Activated CD4-positive, alpha-beta memory T cell treated with anti-CD3 and anti-CD28 coated beads, Interleukin-2, amount 10 ng/mL, durations not matched to agents 7 days and 5 days (primary cell): ENCODE data around the gene GGTLC3. TPM values are rescaled to one million over a fixed set of nuclear protein-coding genes. Genes with fewer than 3 reads are reported as not detected.
"Not testable (repeated sequence)": the region's sequence is repeated elsewhere in the genome, so short reads cannot be mapped to it uniquely, and the experiment has no call there.

Experiments
- CTCF ChIA-PET: fragments of 350-600 bp; sonication (Branson Sonifier 250); formaldehyde crosslinking; loops from one replicate; lab custom pipeline; 2021; ENCODE audit warnings: antibody characterized with exemption, inconsistent platforms; lab: Charles Lee
- POLR2A ChIA-PET: fragments of 350-600 bp; sonication (Branson Sonifier 250); formaldehyde crosslinking; loops from one replicate; lab custom pipeline; 2021; ENCODE audit warnings: antibody characterized with exemption; lab: Charles Lee
- DNase-seq: peaks from one replicate; pipeline ENCODE4 v3.0.0-alpha.2; 2020
- H3K27ac Mint-ChIP-seq: one replicate; pipeline ENCODE4 v1.8.0; 2021; ENCODE audit warnings: mild to moderate bottlenecking, mixed read lengths
- H3K27me3 Mint-ChIP-seq: one replicate; pipeline ENCODE4 v1.8.0; 2021; ENCODE audit warnings: mixed read lengths
- H3K36me3 Mint-ChIP-seq: one replicate; pipeline ENCODE4 v1.8.0; 2021; ENCODE audit warnings: low read depth, mixed read lengths
- H3K4me1 Mint-ChIP-seq: one replicate; pipeline ENCODE4 v1.8.0; 2021; ENCODE audit warnings: mixed read lengths
- H3K4me3 Mint-ChIP-seq: one replicate; pipeline ENCODE4 v1.8.0; 2021; ENCODE audit warnings: mild to moderate bottlenecking, mixed read lengths
- H3K9me3 Mint-ChIP-seq: one replicate; pipeline ENCODE4 v1.8.0; 2021; ENCODE audit warnings: mixed read lengths
- total RNA-seq, 2 experiments: library from RNA; stranded (reverse); gene quantifications; one replicate each; pipeline ENCODE4 v1.2.3, GENCODE V29; 2021

Gene GGTLC3
- not detected for total RNA-seq

- CTCF ChIA-PET, POLR2A ChIA-PET, H3K36me3 Mint-ChIP-seq, H3K9me3 Mint-ChIP-seq, H3K4me3 Mint-ChIP-seq, H3K4me1 Mint-ChIP-seq, DNase-seq, H3K27ac Mint-ChIP-seq, H3K27me3 Mint-ChIP-seq: not testable (repeated sequence)
These were observed at the start of gene GGTLC3 for GRCh38 chr22:18518061-18518460. TSS of gene GGTLC3 (minus strand) at chr22:18518161. CDS start at chr22:18517897, 264 bp downstream.

GRCh38 chr22:18560099-18560974 is 42.4 kb upstream of the GGTLC3 start:
- H3K27me3 Mint-ChIP-seq, POLR2A ChIA-PET, H3K4me3 Mint-ChIP-seq, H3K9me3 Mint-ChIP-seq, H3K36me3 Mint-ChIP-seq, H3K27ac Mint-ChIP-seq, H3K4me1 Mint-ChIP-seq, CTCF ChIA-PET, DNase-seq: not testable (repeated sequence)

- CTCF ChIA-PET, H3K9me3 Mint-ChIP-seq, DNase-seq, H3K27ac Mint-ChIP-seq, H3K27me3 Mint-ChIP-seq, H3K36me3 Mint-ChIP-seq, H3K4me3 Mint-ChIP-seq, POLR2A ChIA-PET, H3K4me1 Mint-ChIP-seq: not testable (repeated sequence)
These were observed 41.0 kb upstream of the GGTLC3 start for GRCh38 chr22:18558939-18559338.

- H3K4me3 Mint-ChIP-seq, H3K4me1 Mint-ChIP-seq, H3K36me3 Mint-ChIP-seq, POLR2A ChIA-PET, H3K9me3 Mint-ChIP-seq, CTCF ChIA-PET, H3K27ac Mint-ChIP-seq, H3K27me3 Mint-ChIP-seq, DNase-seq: not testable (repeated sequence)
These were observed 40.6 kb upstream of the GGTLC3 start for GRCh38 chr22:18558516-18558915.

DNA sequence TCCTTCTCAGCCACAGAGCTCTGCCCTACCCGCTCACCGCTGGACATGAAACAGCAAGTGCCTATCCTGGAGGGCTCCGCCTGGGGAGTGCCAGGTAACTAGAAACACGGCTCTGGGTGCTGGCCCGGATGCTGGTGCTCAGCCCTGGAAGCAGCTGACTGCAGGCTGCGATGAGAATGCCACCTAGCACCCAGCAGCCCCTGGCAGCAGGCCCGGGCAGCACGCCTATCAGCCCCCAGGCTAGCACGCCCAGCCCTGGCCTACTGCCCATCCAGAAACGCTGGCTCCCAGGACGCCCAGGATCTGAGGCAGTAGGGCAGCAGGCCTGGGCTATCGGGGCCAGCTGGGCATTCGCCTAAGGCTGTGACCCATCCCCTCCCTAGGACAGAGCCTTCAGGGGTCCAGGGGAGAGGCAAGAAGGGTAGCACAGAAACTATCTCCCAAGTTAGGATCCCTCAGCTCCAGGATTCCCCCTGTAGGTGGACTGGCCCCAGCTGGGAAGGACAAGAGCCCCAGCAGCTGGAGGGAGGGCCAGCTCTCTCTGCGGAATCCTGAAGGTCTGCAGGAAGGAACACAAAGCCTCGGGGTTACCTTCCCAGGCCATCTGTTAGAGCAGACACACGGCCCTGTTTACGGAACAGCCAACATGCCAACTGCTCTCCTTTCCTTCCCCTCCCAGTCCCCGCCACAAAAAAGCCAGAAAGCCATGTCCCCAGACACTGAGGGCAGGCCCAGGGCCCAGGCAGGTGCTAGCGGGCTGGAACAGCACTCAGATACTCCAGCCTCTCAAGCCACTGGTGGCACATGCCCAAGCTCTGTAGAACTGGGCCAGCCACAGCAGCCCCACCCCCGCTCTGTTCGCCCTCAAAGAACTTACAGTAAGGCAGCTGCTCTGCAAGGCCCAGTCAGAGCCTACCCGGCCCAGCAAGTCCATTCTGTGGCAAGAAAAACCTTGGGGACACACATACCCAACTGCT is 36.6 kb upstream of the GGTLC3 start:
- not testable (repeated sequence) for H3K4me1 Mint-ChIP-seq

DNA sequence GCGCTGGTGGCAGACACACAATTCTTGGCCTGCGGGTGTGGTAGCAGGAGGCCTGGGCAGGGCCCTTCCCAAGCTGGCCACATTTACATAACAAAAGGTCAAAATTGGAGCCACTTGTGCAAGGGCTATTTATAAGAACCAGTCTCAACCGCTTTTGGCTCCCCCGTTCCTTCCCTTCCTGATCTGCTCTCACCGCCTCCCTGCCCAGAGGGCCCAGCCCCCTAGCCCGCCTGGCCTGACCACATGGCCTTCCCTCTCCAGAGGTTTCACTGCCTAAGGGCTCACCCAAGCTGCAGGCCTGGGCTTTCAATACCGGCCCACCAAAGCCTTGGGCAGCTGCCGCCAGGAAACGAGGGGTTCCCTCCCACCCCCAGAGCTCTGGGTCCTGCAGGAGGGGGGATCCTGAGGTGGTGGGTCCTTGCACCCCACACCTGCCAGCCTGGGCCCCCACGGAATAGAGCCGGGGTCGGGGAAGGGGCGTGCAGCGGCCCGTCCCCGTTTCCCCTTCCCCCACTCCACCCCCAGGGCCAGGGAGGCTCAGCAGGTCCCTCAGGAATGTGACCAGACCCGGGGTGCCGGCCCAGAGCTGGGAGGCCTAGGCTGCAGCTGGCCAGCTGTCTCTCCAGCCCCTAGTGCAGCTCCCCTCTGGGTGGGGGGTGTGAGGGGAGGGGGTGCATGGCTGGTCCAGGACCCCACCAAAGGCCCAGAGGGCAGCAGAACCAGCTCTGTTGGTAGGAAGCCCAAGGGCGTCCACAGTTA is 35.1 kb upstream of the GGTLC3 start:
- H3K4me3 Mint-ChIP-seq, H3K9me3 Mint-ChIP-seq, CTCF ChIA-PET, H3K27me3 Mint-ChIP-seq, H3K27ac Mint-ChIP-seq, DNase-seq, H3K4me1 Mint-ChIP-seq, POLR2A ChIA-PET, H3K36me3 Mint-ChIP-seq: not testable (repeated sequence)

More for the DNA sequence above, 36.6 kb upstream of the GGTLC3 start:
- H3K9me3 Mint-ChIP-seq, H3K27me3 Mint-ChIP-seq, H3K4me3 Mint-ChIP-seq, POLR2A ChIA-PET, H3K36me3 Mint-ChIP-seq, CTCF ChIA-PET, H3K27ac Mint-ChIP-seq, DNase-seq: not testable (repeated sequence)

GRCh38 chr22:18551046-18551445 is 33.1 kb upstream of the GGTLC3 start:
- POLR2A ChIA-PET, H3K4me3 Mint-ChIP-seq, H3K4me1 Mint-ChIP-seq, CTCF ChIA-PET, H3K27me3 Mint-ChIP-seq, H3K36me3 Mint-ChIP-seq, DNase-seq, H3K9me3 Mint-ChIP-seq, H3K27ac Mint-ChIP-seq: not testable (repeated sequence)

- H3K36me3 Mint-ChIP-seq, POLR2A ChIA-PET, H3K27ac Mint-ChIP-seq, H3K4me3 Mint-ChIP-seq, H3K4me1 Mint-ChIP-seq, CTCF ChIA-PET, H3K9me3 Mint-ChIP-seq, H3K27me3 Mint-ChIP-seq, DNase-seq: not testable (repeated sequence)
These were observed 31.7 kb upstream of the GGTLC3 start for GRCh38 chr22:18549458-18550179.

DNA sequence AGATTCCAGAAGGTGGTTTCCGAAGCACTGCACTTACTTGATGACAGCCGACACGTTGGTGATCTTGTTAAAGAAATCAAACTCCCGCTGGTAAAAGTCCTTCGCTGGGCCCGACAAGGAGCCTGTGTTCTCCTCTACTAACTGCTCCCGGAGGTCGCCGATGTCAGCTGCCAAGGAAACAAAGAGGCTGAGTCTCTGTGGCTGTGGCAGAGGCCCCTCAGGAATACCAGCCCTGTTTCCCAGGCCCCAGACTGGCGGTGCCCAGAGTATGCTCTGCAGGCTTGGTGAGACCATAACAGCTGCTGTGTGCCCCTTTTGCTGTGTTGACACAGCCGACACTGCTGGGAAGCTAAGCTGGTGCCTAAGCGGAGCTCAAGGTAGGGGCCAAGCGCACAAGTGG is 26.7 kb upstream of the GGTLC3 start:
- H3K4me1 Mint-ChIP-seq, H3K4me3 Mint-ChIP-seq, CTCF ChIA-PET, H3K36me3 Mint-ChIP-seq, POLR2A ChIA-PET, H3K27me3 Mint-ChIP-seq, H3K9me3 Mint-ChIP-seq, H3K27ac Mint-ChIP-seq, DNase-seq: not testable (repeated sequence)

GRCh38 chr22:18543400-18543799 is 25.4 kb upstream of the GGTLC3 start:
- H3K4me1 Mint-ChIP-seq, DNase-seq, H3K4me3 Mint-ChIP-seq, CTCF ChIA-PET, H3K27ac Mint-ChIP-seq, H3K36me3 Mint-ChIP-seq, H3K27me3 Mint-ChIP-seq, H3K9me3 Mint-ChIP-seq, POLR2A ChIA-PET: not testable (repeated sequence)

- H3K9me3 Mint-ChIP-seq, H3K27me3 Mint-ChIP-seq, CTCF ChIA-PET, DNase-seq, POLR2A ChIA-PET, H3K27ac Mint-ChIP-seq, H3K36me3 Mint-ChIP-seq, H3K4me3 Mint-ChIP-seq, H3K4me1 Mint-ChIP-seq: not testable (repeated sequence)
These were observed 22.0 kb upstream of the GGTLC3 start for GRCh38 chr22:18539994-18540393.

- H3K36me3 Mint-ChIP-seq, H3K9me3 Mint-ChIP-seq, CTCF ChIA-PET, H3K4me1 Mint-ChIP-seq, POLR2A ChIA-PET, H3K27ac Mint-ChIP-seq, H3K27me3 Mint-ChIP-seq, DNase-seq, H3K4me3 Mint-ChIP-seq: not testable (repeated sequence)
These were observed 16.4 kb upstream of the GGTLC3 start for GRCh38 chr22:18534315-18534714.
